H1 (cell line): ENCODE measurements around the gene PLEKHA1. TPM values are rescaled to one million over a fixed set of nuclear protein-coding genes. Genes with fewer than 3 reads are reported as not detected.

Experiments used
- CHD1 ChIP-seq: IDR thresholded peaks from 2 replicates; pipeline ENCODE4 v1.6.1; 2012; ENCODE audit warnings: low read depth, low read length, improper control_type of control experiment
- EGR1 ChIP-seq: IDR thresholded peaks from 2 replicates; pipeline ENCODE4 v1.6.1; 2011; ENCODE audit warnings: low read depth, low read length, borderline replicate concordance
- HDAC2 ChIP-seq, 2 experiments: fragments of 300-600 bp in 1 of 2; sonication (generic) in 1 of 2; IDR thresholded peaks; 2 replicates each; pipeline ENCODE4 v1.6.1; 2011 to 2012; ENCODE audit warnings: low read depth in 2 of 2, low read length in 2 of 2, mild to moderate bottlenecking in 2 of 2, moderate library complexity in 2 of 2, borderline replicate concordance in 1 of 2, inconsistent platforms in 1 of 2
- RFX5 ChIP-seq: IDR thresholded peaks from 2 replicates; pipeline ENCODE4 v1.6.1; 2011; ENCODE audit warnings: low read depth, low read length, improper control_type of control experiment, borderline replicate concordance
- polyA plus RNA-seq, 7 experiments: library from polyadenylated mRNA; depleted of rRNA in 3 of 7; stranded (reverse) in 5 of 7; unstranded in 2 of 7; fragments of >200 nt in 5 of 7; fragments of 200-250 nt in 2 of 7; gene quantifications; 1 replicate in 5 of 7; 2 replicates in 1 of 7; 4 replicates in 1 of 7; pipeline versions ENCODE4 v1.2.1 to v1.2.3, GENCODE V29; 2011 to 2013; ENCODE audit warnings: missing spikeins in 2 of 7, mixed read lengths in 2 of 7
- total RNA-seq: library from RNA; stranded (reverse); fragmentation: NEBNext Ultra II Directional; extraction: Animal tissue kit (Norgen Biotek cat#: 25700); gene quantifications from 2 replicates; pipeline ENCODE4 v1.2.1, GENCODE V29; 2021

Gene PLEKHA1
- total and polyA plus RNA-seq, 2 of the 8 experiments (the other 6 are each of a cell fraction or from before 2014, with no cell fraction given): 15.6 to 39.7 TPM

DNA sequence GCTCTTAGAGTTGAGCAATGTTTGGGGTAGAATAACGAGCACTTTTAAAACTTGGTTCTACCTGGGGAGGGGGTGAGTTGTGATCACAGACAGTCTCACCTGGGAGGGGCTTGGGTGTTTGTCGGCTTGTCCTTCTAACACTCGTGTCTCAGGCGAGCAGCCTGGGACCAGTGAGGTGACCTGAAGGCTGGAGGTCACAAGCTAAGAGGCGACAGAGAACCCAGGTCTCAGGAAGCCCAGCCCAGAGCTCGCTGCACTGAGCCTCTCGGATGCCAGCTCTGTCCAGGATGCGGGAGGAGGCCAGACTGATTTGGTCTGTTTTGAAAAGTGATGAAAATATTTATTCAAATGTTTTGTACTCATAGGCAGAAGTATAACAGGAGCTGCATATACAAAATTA lies 98.6 kb downstream of the PLEKHA1 start (continued):
- TF ChIP-seq HDAC2 (IDR thresholded peaks at IDR 0.05; ENCODE audit: borderline replicate concordance in 1 of 2, low read depth in 2 of 2, low read length in 2 of 2): no peak
- TF ChIP-seq RFX5: no peak
- no peak for TF ChIP-seq CHD1
- TF ChIP-seq EGR1: no peak
